HCEC 1CT (cell line): ENCODE results near the gene NFIA.
A peak's percentile ranks its signal among the peaks of the same experiment; 100 is the strongest.

Experiments used
- DNase-seq: peaks from one replicate; pipeline ENCODE4 v3.0.0-alpha.2; 2017

Gene NFIA

DNA sequence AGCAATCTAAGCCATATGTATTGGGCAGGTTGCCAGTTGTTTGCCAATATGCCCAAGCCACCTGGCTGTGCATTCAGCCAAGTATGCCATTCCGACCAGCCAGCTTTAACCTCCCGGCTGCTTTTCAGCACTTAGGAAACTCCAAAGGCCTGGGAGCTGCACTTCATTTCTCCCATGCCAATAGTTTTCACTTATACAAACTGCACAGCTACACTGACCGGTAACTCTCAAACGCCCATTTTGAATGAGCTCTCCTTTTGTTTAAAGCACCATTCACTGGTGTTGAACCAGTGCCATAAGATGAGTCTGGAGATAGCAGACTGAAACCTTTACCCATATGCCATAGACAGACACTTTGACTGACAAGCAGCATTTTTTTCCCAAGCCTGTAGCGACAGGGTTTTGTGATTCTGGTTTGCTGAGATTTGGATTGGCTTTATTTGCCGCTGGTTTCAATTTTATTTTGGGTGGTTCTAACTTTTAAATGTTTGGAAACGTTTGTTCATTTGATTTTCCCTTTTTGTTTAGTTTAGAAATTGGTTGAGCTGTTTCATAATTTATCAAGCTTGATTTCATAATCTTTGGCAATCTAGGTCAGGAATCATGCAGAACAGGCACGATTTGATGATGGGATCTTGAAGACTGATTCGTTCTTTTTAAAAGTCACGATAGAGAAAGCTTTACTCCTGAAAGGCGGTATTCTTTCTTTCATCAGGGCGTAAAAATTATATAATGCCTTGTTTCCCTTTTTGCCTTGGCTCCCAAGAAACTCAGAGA is 144.6 kb downstream of the NFIA start:
- DNase-seq = peak; percentile 24

DNA sequence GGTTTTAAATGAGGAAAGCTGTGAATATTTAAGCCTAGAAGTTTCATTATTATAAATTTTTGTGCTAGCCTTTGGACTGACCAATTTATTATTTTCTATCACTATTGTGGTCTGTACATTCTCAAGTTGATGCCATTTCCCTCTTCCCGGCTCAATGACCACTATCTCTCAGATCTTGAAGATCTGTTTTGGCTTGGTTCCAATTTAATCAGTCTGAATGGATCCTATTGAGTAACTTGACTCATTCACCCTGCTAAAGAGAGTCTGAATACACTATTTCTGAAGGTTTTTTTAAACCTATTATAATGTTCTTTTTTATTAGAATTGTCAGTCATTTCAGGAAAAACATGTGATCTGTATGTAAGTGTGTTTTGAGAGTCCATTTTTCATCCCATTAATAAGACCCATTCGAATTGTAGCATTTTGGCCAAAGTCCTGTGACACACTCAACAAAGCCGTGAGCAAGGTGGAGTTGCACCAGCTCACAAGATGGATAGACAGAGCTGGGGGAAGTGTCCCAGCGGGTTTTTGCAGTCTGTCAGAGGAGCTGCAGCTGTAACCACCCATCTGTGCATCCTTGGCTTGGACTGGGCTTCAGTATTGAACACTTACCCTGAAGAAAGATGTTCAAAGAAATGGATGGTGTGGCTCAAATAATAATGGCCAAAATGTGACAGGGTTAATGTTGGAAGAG is 145.6 kb downstream of the NFIA start:
- no peak for DNase-seq

DNA sequence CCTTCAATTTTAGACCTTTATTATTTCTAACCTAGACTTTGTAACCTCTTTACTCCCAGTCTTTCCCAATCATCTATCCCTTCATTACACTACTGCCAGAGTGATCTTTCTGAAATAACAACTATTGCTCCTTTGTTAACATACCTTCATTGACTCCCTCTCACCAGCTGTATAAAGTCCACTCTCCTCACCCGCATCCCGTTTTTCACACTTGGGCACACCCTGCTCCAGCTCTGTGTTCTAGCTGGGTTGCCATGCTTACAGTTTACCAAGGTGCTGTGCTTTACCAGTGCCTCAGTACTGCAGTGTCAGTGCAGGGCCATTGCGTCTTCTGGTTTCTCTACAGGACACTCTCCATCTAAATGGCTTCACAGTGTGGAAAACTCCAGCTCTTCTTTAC is 148.2 kb downstream of the NFIA start:
- DNase-seq = no peak

DNA sequence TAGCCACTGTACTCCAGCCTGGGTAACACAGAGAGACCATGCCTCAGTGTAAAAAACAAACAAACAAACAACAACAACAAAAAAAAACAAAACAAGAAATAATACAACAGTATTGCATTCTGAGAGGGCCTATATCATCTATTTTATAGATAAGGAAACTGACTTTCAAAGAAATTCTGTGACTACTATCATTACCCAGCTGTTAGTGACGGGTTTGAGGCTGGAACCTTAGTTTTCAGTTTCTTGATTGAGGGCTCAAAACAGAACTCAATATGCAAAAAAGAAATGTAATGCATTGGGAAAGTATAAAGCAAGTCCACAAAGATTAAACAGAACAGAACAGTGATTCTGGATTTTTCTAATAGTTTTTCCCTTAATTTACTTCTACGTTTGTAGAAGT is 149.4 kb downstream of the NFIA start:
- DNase-seq = no peak

DNA sequence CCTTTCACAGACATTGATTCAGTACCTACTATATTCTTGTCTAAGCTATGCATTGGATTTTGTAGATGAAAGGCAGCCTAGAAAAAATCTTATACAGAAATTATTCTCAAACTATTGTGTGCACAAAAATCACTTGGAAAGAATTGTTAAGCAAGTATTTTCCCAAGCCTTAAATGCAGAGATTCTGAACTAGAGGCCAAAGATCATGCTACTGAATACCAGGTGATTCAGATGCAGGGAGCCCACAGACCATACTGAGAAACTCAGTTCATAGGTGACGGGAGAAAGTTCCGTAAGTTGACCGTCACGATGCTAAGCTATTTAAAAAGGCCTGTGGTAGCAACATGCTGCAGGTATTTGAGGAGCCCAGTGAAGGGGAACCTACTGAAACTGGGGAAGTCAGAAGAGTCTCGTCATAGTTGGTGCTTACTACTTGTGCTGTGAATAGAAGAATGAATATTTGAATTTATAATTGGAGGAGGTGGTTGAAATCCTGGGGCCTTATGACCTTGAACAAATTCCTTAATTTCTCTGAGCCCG is 150.8 kb downstream of the NFIA start:
- no peak for DNase-seq

DNA sequence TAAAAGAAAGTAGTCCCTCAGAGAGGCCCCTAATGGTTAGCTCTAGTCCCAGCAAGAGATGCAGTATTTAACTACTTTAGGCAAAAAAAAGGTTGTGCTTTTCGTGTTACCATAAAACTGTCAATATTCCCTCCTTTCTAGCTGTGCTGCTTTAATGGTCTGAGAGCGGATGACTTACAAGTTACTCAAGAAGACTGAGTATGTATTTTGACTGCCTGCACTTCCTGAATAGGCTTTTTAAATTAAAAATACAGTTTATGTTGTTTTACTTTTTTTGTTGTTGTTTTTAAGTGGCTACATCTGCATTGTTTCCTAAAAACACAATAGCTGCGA is 152.2 kb downstream of the NFIA start:
- no peak for DNase-seq

DNA sequence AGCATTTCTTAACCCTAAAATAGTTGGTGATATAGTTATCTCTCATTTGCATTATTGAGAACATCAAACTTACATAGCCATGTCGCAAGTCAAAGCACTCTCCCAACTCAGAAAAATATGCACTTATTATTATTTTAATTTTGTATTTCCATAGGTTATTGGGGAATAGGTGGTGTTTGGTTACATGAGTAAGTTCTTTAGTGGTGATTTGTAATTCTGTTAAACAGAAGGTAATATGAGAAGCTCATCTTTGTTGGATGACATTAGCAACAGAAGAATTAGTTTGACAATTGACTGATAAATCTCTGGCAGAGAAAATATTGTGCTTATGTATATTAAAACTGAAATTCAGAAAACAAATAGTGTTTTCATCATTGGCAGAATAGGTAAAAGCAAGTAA is 154.8 kb downstream of the NFIA start:
- DNase-seq = no peak

DNA sequence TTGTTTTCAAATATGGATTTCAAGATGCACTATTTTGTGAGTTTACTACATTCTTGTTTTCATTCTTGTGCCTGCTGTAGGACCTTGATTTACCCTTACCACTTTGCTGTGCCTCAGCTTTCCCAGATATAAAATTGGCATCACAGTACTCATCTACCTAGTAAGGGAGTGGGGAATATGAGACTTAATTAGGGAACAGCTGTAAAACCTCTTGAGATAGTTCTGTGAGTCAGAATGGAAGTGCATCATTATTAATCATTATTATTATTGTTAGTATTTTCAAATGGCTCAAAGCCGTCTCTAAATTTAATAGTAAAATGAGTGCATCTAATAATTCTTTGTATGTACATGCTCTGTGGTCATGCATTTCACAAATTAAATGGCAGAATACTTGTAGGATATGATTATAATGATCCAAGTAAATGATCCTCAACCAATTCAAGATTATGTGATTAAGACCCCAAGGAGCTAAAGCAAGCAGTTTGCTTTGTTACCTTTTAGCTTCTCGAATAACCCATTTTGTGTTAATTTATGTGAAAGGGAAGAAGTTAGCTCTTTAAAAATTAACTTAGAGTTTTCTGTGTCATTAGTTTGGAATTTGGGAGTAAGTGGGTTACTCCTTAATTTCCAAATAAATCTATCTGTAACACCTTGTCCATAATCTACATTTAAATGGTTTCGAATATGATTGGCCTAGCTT is 155.4 kb downstream of the NFIA start:
- no peak for DNase-seq

DNA sequence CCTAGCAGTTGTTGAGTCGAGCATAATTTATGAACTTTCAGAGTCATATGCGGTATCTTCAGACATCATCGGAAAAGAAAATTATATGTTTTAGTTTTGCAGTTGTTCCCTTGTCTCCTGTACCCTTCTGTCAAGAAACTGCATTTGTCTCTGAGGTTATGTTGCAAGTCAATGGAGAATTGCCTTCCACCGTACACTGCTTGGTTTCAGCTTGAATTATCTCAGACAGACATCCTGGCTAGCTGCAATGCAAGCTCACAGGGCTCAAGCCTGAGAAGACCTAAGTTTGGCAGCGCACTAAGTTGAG is 156.0 kb downstream of the NFIA start:
- no peak for DNase-seq

DNA sequence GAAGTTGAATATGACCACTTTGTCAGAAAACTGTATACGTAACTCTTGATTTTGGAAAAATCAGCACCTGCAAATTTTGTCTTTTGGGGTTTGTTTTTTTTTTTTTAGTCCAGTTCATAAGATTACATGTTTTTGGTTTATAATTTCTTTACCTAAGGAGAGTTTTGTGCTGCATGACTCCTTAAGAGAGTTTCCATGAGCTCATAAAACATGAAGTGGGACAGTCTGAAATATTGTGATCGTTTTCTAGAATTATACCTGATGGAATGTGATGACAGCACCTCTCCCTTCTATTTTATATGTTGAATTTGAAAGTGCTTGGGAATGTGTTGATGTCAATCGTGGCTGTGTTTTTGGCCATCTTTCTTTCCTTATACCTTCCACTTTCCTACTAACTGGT is 158.5 kb downstream of the NFIA start:
- no peak for DNase-seq

DNA sequence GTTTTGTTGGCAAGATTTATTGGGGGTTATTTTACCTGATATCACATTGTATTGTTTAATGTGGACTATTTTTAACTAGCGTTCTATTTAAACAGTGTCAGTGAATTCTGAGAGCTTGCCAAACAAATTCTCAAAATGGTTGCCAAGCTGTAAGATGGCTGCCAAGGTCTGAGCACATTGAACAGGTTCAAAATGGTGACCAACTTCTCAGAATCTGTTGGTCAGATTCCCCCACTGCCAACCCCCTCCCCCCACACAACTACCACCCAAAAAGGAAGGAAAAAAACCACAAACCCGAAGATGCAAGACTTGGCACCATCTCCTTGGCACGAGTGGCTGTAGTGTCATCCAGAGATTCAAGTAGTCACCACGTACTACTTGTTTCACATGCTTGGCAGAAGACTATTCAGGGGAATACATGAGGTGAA is 159.1 kb downstream of the NFIA start:
- no peak for DNase-seq

DNA sequence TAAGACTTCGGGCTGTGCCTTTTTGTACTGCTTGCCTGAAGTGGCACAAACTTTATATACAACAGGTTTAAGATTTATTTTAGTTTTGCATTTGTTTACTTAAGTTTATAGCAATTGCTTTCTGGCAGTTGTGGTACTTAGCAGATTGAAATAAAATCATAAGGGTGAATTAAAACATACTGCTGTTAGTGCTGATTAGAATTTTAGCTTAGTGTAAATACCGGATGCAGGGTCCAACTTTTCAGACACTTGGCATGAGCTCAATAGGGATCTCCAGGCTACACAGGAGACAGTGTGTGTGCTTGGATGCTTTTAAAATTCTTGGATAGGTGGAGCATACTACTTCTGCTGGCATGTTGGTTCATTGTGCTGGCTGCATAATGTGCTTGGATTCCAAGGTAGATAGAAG is 159.6 kb downstream of the NFIA start:
- no peak for DNase-seq

DNA sequence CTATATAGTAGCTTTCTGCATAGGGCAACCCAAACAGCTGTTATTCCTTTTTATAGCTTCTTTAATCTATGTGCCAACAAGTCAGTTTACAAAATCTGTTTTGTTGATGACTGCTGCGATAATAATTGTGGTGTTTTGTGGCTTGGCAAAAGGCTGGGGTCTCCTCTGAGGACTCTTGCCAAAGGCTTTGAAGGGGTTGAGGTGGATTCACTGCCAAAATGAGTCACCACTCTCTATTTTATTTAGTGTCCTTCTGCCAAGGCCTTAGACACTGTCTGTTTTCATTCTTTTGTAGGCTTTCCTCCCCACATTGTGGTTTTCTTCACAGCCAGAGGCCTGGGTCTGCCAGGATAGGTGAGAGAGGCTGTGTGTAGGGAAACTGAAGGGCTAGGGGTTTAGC is 161.8 kb downstream of the NFIA start:
- peak; percentile 42 for DNase-seq

DNA sequence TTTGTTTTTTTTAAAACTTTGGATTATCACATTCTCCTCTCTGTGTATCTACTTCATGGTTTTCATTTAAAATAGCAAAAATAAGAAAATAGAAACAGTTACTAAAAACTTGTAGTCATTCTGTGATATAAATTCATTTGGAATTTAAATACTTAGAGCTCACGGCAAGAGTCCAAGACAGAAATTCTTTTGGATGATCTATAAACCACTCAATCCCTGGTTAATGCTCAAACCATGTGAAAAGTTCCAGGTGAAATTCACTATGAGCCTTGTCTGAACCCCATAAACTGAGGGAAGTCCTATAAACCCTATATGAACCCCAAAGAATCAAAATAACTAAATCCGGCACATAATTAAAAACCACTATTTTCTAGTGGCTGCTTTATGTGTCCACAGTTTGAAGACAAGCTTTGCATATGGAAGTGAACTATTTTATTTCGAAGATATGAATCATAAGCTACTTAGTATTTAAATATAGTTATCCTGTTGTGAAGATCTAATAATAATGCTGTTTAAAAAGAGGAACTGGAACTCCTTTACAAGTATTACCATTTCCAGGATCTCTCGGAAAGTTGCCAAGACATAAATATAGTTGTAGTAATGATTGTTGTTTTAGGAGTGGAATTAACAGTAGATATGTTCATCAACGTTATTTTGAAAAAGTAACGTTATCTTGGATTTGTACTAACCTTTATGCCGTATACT is 163.5 kb downstream of the NFIA start:
- DNase-seq = no peak

DNA sequence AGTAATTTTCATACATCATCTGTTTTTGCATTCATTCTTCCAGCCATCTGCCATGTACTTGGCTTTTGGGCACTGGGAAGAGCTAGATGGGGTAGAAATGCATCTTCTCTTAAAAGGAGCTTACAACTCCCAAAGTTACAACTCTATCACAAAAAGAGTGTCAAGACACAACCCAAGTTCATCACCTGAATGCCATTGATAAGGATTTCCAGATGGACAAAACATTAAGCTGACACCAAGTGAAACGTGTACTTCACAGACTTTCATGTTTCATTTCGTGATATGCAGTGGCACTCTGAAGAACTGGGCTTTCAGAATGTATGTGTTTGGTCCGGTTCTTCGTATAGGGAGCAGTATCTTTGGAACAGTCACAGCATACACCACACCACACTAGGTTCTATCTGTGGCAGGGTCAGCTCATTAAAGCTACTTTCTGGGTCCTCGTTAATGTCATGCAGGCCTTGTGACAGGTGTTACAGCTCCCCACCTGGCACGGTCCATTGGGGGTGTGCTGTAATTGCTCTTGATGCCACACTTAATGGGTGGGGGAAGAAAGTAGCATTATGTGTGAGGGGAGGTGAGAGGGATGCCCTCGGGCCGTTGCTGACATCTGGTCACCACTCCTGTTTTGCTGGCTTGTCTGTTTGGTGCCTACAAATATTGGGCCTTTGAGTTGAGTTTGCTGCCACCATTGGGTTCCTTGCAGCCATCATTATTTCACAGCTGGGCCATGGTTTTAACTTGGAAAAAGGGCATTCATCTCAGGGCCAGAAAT is 164.9 kb downstream of the NFIA start:
- no peak for DNase-seq

DNA sequence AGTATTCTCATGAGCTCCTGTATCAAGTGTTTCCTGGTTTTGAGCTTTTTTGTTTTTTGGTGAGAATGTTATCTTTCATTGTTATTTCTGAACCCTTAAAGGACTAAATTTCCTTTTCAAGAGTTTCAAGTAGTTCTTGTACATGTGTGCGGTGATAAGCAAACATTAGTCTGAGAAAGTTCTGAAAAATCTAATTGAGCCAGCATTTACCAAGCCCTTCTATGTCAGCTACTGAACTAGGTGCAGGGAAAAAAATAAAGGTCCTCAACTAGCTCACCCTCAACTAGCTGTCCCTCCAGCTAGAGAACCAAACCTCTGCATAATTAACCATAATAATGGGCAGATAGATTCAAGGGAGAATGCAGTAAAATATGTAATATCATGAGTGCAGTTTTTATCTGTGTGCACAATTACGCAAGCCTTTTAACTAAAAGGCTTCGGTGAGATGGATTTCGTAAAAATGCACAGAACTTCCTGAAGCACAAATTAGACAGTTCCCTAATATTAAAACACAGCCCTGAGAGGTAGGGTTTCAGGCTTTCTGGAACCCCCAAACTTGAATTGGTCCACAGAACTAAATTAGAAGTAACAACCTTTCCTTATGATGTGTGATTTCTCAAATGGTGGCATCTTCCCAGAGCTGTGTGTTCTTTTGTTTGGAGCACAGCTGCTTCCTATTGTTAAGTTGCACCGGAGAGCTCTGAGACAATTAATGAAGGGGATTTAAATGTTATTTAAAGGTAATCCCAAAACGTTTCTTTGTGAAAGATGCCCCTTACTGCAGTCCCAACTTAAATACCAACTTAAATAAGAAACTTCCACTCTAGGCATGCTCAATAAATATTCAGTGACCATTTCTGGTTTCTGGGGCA is 165.8 kb downstream of the NFIA start:
- DNase-seq = no peak

DNA sequence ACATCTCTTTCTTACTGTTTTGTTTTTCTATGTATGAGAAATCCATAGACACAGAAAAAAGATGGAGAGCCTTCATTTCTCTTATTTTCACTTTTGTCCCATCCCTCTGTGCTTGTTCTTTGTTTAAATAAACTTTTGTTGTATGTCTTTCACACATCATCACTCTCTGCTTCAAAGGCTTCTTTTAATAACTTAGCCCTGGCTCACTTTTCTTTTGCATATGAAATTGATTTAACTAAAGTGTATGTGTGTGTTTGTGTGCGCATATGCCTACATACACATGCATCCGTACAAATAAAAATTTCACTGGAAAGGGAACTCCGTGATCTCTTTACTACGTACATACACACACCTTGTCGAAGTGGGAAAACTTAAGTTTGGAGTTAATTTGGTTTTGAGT is 168.6 kb downstream of the NFIA start:
- no peak for DNase-seq

DNA sequence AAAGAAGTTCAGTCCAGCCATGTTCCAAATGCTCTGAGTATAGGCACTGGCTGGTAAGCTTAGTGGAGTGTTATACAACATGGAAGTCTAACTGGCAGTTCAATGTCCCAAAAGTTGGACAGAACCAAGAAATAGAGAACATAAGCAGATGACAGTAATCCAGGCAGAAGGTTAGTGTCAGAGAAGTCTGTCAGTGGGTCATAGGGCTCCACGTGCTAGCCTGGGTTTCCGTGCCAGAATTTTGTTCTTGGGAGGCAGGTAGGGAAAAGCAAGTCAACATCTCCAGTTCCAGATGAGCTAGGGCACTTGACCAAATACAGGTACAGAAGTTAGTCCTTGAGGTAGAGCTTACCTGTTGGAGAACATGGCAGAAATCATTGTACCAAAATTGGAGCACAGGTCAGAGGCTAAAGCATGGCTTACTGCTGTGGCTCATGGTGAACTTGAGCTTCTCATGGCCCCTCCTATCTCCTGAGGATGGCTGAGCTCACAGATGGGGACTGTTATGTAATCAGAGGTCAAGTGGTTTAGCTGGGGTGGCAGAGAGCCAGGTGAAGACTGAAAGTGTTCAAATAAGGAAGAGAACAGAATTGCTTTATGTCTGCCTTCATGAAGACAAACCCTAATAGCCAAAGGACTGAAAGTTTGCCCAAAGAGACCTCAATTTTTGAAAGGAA is 170.8 kb downstream of the NFIA start:
- DNase-seq = peak; percentile 69

DNA sequence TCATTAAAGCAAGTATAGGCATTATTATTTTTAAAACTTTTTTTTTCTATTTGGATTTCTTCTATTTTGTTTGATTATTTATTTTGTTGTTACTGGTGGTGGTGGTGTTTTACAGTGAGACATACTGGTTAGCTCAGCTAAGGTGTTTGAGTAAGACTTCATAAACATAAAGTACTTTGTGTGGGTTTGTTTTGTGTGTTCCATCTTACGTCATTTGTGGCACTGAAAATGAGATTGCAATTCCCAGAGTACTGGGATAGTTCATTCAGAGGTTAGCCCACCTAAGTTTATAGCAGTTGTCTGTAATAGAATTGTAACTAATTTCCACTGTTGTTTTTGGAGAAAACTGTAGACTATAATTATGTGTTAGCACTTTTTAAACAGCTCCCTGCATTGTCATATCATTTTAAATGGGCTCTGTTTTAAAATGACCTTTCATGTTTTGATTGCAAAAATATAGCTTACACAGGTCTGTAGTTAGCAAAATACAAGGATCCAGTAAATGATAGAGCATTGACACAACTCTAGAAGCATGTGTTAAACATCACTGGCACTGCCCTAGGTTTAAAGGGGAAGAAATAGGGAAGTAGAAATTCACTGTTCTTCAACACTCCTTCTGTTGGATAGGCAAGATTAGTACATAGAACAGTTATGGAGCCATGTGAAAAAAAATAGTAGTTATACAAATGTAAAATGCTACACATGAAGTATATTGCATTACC is 171.7 kb downstream of the NFIA start:
- no peak for DNase-seq

DNA sequence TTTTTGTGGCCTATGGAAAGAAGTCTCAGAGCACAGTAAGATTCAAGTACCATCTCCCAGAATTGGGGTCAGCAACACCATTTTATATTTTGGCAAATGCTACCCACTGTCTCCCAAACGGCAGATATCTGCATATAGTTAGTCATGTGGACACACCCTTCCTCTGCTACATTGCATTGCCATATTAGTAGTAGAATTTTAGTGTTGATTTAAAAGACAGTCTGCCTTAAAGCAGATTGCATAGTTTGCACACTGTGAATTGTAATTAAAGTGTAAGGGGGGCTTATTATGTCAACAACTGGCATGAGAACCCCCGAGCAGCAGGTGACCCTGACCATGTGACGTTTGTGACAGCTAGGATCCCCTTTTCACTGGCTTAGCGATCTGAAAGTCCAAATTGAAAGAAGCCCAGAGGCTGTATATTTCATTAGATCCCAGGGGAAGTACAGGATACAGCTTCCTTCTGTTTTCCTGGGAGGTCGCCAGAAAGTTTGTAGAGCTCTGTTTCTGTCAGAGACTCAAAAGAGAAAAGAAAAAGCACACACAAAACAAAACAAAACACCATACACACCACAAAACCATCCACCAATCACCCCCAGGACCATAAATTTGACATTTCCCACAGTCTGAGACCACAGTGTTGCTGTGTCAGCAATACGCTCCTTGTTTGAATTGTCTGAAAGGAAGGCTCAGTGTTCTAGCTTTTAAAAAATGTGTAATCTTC is 172.4 kb downstream of the NFIA start:
- peak; percentile 44 for DNase-seq
